Heart right ventricle (tissue), 16 donors: Measurements from ENCODE around the gene FUT9. TPM values are rescaled to one million over a fixed set of nuclear protein-coding genes. Genes with fewer than 3 reads are reported as not detected.

Experiments used
- ATAC-seq, 8 donors: fragments of 200-7000 bp; cut with Tn5 transposase; one replicate each; pipeline ENCODE4 v1.9.1; 2020; ENCODE audit warnings: mild to moderate bottlenecking in 8 of 8, moderate library complexity in 8 of 8, moderate number of reproducible peaks in 1 of 8
- DNase-seq, 2 donors: peaks; one replicate each; pipeline ENCODE4 v3.0.0-alpha.2; 2020
- H3K27ac ChIP-seq, 10 donors: fragments of 200-600 bp; sonication (generic) in 2 of 10; one replicate each; pipeline versions ENCODE4 v1.5.0 to v1.8.0; 2020 to 2022; ENCODE audit warnings: mild to moderate bottlenecking in 3 of 10
- H3K27me3 ChIP-seq, 7 donors: fragments of 200-600 bp; one replicate each; pipeline ENCODE4 v1.8.0; 2021 to 2022; ENCODE audit warnings: mild to moderate bottlenecking in 2 of 7
- H3K36me3 ChIP-seq, 9 donors: fragments of 200-600 bp; sonication (generic) in 1 of 9; one replicate each; pipeline versions ENCODE4 v1.5.0 to v1.8.0; 2020 to 2022; ENCODE audit warnings: mild to moderate bottlenecking in 2 of 9
- H3K4me1 ChIP-seq, 9 donors: fragments of 200-600 bp; sonication (generic) in 1 of 9; one replicate each; pipeline versions ENCODE4 v1.5.0 to v1.8.0; 2020 to 2022; ENCODE audit warnings: mild to moderate bottlenecking in 4 of 9
- H3K4me3 ChIP-seq, 10 donors: fragments of 200-600 bp; sonication (generic) in 2 of 10; one replicate each; pipeline versions ENCODE4 v1.5.0 to v1.8.0; 2020 to 2022; ENCODE audit warnings: mild to moderate bottlenecking in 7 of 10, moderate library complexity in 2 of 10
- H3K9me3 ChIP-seq, 11 donors: fragments of 200-600 bp in 10 of 11; sonication (generic) in 2 of 11; one replicate each; pipeline versions ENCODE4 v1.5.0 to v1.8.0; 2013 to 2022; ENCODE audit warnings: mild to moderate bottlenecking in 2 of 11, control low read depth in 1 of 11, moderate library complexity in 1 of 11
- CTCF ChIP-seq, 9 donors: fragments of 200-600 bp; sonication (generic) in 2 of 9; IDR thresholded peaks; one replicate each; pipeline versions ENCODE4 v1.5.0 to v1.8.0; 2021 to 2022; ENCODE audit warnings: antibody characterized with exemption in 9 of 9, mild to moderate bottlenecking in 5 of 9, moderate library complexity in 1 of 9
- WGBS, 2 donors: extraction: QIAGEN DNeasy Blood & Tissue Kit; methylation state at CpG; one replicate each; pipeline ENCODE4 v1.1.7; 2013; ENCODE audit warnings: inconsistent platforms in 1 of 2; 5-methylcytosine and 5-hydroxymethylcytosine counted together
- intact Hi-C, 10 donors: fragments of 100-400 bp; cut with DNase I; formaldehyde crosslinking; loops; one replicate each; pipeline versions ENCODE4 v1.11.1 to v1.14.2; 2022
- polyA plus RNA-seq, 2 donors: library from polyadenylated mRNA; stranded (reverse); fragments of 200-250 nt; gene quantifications; one replicate each; pipeline ENCODE4 v1.2.3, GENCODE V29; 2013
- total RNA-seq, 10 donors: library from RNA; stranded (reverse); fragmentation: NEBNext Ultra II Directional in 3 of 10; extraction: Animal tissue kit (Norgen Biotek cat#: 25700) in 3 of 10; gene quantifications; one replicate each; pipeline versions ENCODE4 v1.2.1 to v1.2.4, GENCODE V29; 2021 to 2023
- donor health status: Arrhythmogenic right ventricular cardiomyopathy.
- donor health status: ischemic (EF 13 %, LVEDD 7.1; RV severe dilation, severe dysfunction).
- donor health status: healthy with polysubstance abuse.
- donor health status: DM: no; HTN: yes; CAD: no.
- donor health status: DM: no; HTN: no; CAD: no.
- donor health status: ischemic (EF 25% LVEDD 6.9; RV normal size, moderate dysfunction).
- donor health status: ischemic (EF 25% LVEDD 5.7; RV mildly dilated, moderate dysfunction).
- donor health status: healthy.
- donor health status: DM: yes; HTN: yes; CAD: no.
- donor health status: Ischemic cardiomyopathy.
- donor health status: ischemic (EF 35%, LVEDD 5.7; RV mildly dilated, moderate dysfunction).
- donor health status: nonischemic (EF 11% LVEDD 7.7; RV severe dilation, severe dysfunction).
- donor health status: DM: yes; HTN: yes; CAD: no.
- donor health status: PGD.
- donor health status: ischemic (EF 29% LVEDD 5.4; RV normal size, mild dysfunction).
- donor health status: nonischemic (EF 23%, LVEDD 6.1; RV moderate dilation, normal function).

FUT9 gene
- total and polyA plus RNA-seq, 12 donors, result not detected

GRCh38 chr6:96086745-96087144 lies 71.0 kb downstream of the FUT9 start:
- H3K4me1 ChIP-seq, result no peaks in the 10 kb centered on the region
- intact Hi-C loops, result no loop called here
- no peak overlapping the region for H3K4me3 ChIP-seq
- no peaks in the 10 kb centered on the region for H3K27me3 ChIP-seq
- WGBS, 2 donors, result 68 to 76% methylated on average over 3 of the region's 3 CpGs
- H3K9me3 ChIP-seq, result peaks cover 0 to 7% (median 0%) of the 10 kb centered on the region in 11 donors
- DNase-seq (no peak), ATAC-seq (no peak)
- TF ChIP-seq CTCF (IDR thresholded peaks at IDR 0.05), result no peak
- no peak overlapping the region for H3K27ac ChIP-seq
- no peaks in the 10 kb centered on the region for H3K36me3 ChIP-seq

GRCh38 chr6:96089173-96089572 lies 73.4 kb downstream of the FUT9 start:
- Histone ChIP-seq H3K9me3 (peaks cover 0 to 7% (median 0%) of the 10 kb centered on the region in 11 donors), H3K27ac (no peak overlapping the region), H3K27me3 (no peaks in the 10 kb centered on the region), H3K4me3 (no peak overlapping the region), H3K4me1 (no peaks in the 10 kb centered on the region), H3K36me3 (no peaks in the 10 kb centered on the region)
- TF ChIP-seq CTCF (IDR thresholded peaks at IDR 0.05), result no peak
- ATAC-seq (no peak), DNase-seq (no peak)
- 19 to 24% methylated on average over 1 of the region's 1 CpG for WGBS, 2 donors
- intact Hi-C loops, result no loop called here

GRCh38 chr6:96094077-96094476 lies 78.3 kb downstream of the FUT9 start:
- TF ChIP-seq CTCF (IDR thresholded peaks at IDR 0.05), result no peak
- Histone ChIP-seq H3K36me3 (no peaks in the 10 kb centered on the region), H3K4me3 (no peak overlapping the region), H3K27ac (no peak overlapping the region), H3K27me3 (no peaks in the 10 kb centered on the region), H3K9me3 (no peaks in the 10 kb centered on the region), H3K4me1 (no peaks in the 10 kb centered on the region)
- no peak for DNase-seq
- intact Hi-C loops, result no loop called here
- ATAC-seq, result no peak
- WGBS, 2 donors, result 95 to 96% methylated on average over 1 of the region's 1 CpG

GRCh38 chr6:96099069-96099468 lies 83.3 kb downstream of the FUT9 start:
- H3K27me3 ChIP-seq, result no peaks in the 10 kb centered on the region
- H3K4me3 ChIP-seq, result no peak overlapping the region
- no peak overlapping the region for H3K27ac ChIP-seq
- no peaks in the 10 kb centered on the region for H3K36me3 ChIP-seq
- no peak for TF ChIP-seq CTCF (IDR thresholded peaks at IDR 0.05)
- no peak for ATAC-seq
- DNase-seq, result no peak
- intact Hi-C loops, result no loop called here
- no peaks in the 10 kb centered on the region for H3K4me1 ChIP-seq
- no peaks in the 10 kb centered on the region for H3K9me3 ChIP-seq

GRCh38 chr6:96101564-96101963 lies 85.8 kb downstream of the FUT9 start:
- no peak for TF ChIP-seq CTCF (IDR thresholded peaks at IDR 0.05)
- WGBS, 2 donors, result 70 to 71% methylated on average over 2 of the region's 2 CpGs

More at GRCh38 chr6:96101564-96101963, 85.8 kb downstream of the FUT9 start:
- H3K27ac ChIP-seq, result no peak overlapping the region
- no peak overlapping the region for H3K4me3 ChIP-seq
- H3K9me3 ChIP-seq, result no peaks in the 10 kb centered on the region
- intact Hi-C loops, result no loop called here
- H3K36me3 ChIP-seq, result no peaks in the 10 kb centered on the region
- H3K27me3 ChIP-seq, result no peaks in the 10 kb centered on the region
- ATAC-seq (no peak), DNase-seq (no peak)
- H3K4me1 ChIP-seq, result no peaks in the 10 kb centered on the region
